Spleen (tissue), 11 donors: ENCODE measurements around the gene CEP112. TPM values are rescaled to one million over a fixed set of nuclear protein-coding genes. Genes with fewer than 3 reads are reported as not detected.

Experiments
- DNase-seq: peaks from one replicate; pipeline ENCODE4 v3.0.0-alpha.2; 2020
- H3K27ac ChIP-seq, 8 donors: fragments of 200-600 bp; sonication (generic) in 7 of 8; 1 replicate in 4 of 8; 2 replicates in 4 of 8; pipeline versions ENCODE4 v1.5.0 to v1.8.0; 2016 to 2021; ENCODE audit warnings: inconsistent platforms in 4 of 8, mild to moderate bottlenecking in 4 of 8, moderate library complexity in 1 of 8
- H3K27me3 ChIP-seq, 7 donors: fragments of 200-600 bp; sonication (generic) in 6 of 7; replicated peaks in 1 of 7; 1 replicate in 4 of 7; 2 replicates in 3 of 7; pipeline versions ENCODE4 v1.5.0 to v1.8.0; 2016 to 2021; ENCODE audit warnings: inconsistent platforms in 3 of 7, mild to moderate bottlenecking in 1 of 7
- H3K36me3 ChIP-seq, 6 donors: fragments of 200-600 bp; sonication (generic) in 5 of 6; 1 replicate in 4 of 6; 2 replicates in 2 of 6; pipeline versions ENCODE4 v1.5.0 to v1.8.0; 2016 to 2021; ENCODE audit warnings: inconsistent platforms in 2 of 6
- H3K4me1 ChIP-seq, 6 donors: fragments of 200-600 bp; sonication (generic) in 5 of 6; 1 replicate in 3 of 6; 2 replicates in 3 of 6; pipeline versions ENCODE4 v1.5.0 to v1.8.0; 2016 to 2021; ENCODE audit warnings: inconsistent platforms in 3 of 6
- H3K4me3 ChIP-seq, 8 donors: fragments of 200-600 bp; sonication (generic) in 7 of 8; 1 replicate in 4 of 8; 2 replicates in 4 of 8; pipeline versions ENCODE4 v1.5.0 to v1.8.0; 2016 to 2021; ENCODE audit warnings: inconsistent platforms in 4 of 8, mild to moderate bottlenecking in 4 of 8, moderate library complexity in 2 of 8
- H3K9me3 ChIP-seq, 8 donors: fragments of 200-600 bp; sonication (generic) in 7 of 8; 1 replicate in 4 of 8; 2 replicates in 4 of 8; pipeline versions ENCODE4 v1.5.0 to v1.8.0; 2016 to 2021; ENCODE audit warnings: inconsistent platforms in 4 of 8
- CTCF ChIP-seq, 11 experiments: fragments of 200-600 bp in 7 of 11; fragments of 450-650 bp in 4 of 11; sonication (generic) in 4 of 11; IDR thresholded peaks in 8 of 11; conservative IDR thresholded peaks in 3 of 11; 1 replicate in 7 of 11; 2 replicates in 4 of 11; pipeline versions ENCODE4 v1.4.0 to v1.8.0; 2016 to 2021; ENCODE audit warnings: antibody characterized with exemption in 11 of 11, inconsistent platforms in 4 of 11, mild to moderate bottlenecking in 1 of 11
- POLR2A ChIP-seq, 3 donors: fragments of 450-650 bp; IDR thresholded peaks; one replicate each; pipeline ENCODE4 v1.5.1; 2017; ENCODE audit warnings: antibody characterized with exemption in 3 of 3, mild to moderate bottlenecking in 1 of 3
- POLR2AphosphoS5 ChIP-seq, 3 donors: sonication (generic); formaldehyde crosslinking; IDR thresholded peaks; one replicate each; pipeline ENCODE4 v1.5.1; 2017; ENCODE audit warnings: antibody characterized with exemption in 3 of 3
- WGBS, 5 donors: extraction: QIAGEN DNeasy Blood & Tissue Kit in 3 of 5; methylation state at CpG; one replicate each; pipeline versions ENCODE4 v1.1.5 to v1.1.7; 2013 to 2018; 5-methylcytosine and 5-hydroxymethylcytosine counted together
- intact Hi-C: fragments of 100-400 bp; cut with DNase I; formaldehyde crosslinking; loops from one replicate; pipeline ENCODE4 v1.15.0; 2023; ENCODE audit warnings: low total_unique reads
- polyA plus RNA-seq, 3 donors: library from polyadenylated mRNA; stranded (reverse); fragments of 200-250 nt; gene quantifications; one replicate each; pipeline ENCODE4 v1.2.1, GENCODE V29; 2013
- total RNA-seq, 7 donors: library from RNA; depleted of rRNA in 3 of 7; stranded (reverse); fragments of >200 nt in 3 of 7; fragmentation: NEBNext Ultra II Directional in 4 of 7; extraction: Animal tissue kit (Norgen Biotek cat#: 25700) in 4 of 7; gene quantifications; one replicate each; pipeline versions ENCODE4 v1.1.0 to v1.2.1, GENCODE V29; 2016 to 2021
- donor health status: healthy with polysubstance abuse.
- donor health status: DM: no; HTN: no; CAD: no; lungs with moderate emphysema.
- donor health status: DM: no; HTN: no; CAD: no.
- donor health status: Bipolar disorder and iron deficiency.
- donor health status: healthy.
- donor health status: DM: no; HTN: no; CAD: no.
- donor health status: DM: yes; HTN: yes; CAD: no.

Gene CEP112
- total and polyA plus RNA-seq, 10 donors: 3.1 to 31.0 (median 16.8) TPM

GRCh38 chr17:65864394-65864793 lies 327.5 kb downstream of the CEP112 start:
- DNase-seq: no peak
- Histone ChIP-seq H3K4me1 (no peaks in the 10 kb centered on the region), H3K9me3 (peaks cover 0 to 8% (median 0%) of the 10 kb centered on the region in 8 donors), H3K36me3 (no peaks in the 10 kb centered on the region), H3K27ac (no peak overlapping the region), H3K4me3 (no peak overlapping the region), H3K27me3 (no peaks in the 10 kb centered on the region)
- 91 to 94% (median 92%) methylated on average over 8 of the region's 8 CpGs for WGBS, 5 donors
- TF ChIP-seq POLR2A (IDR thresholded peaks at IDR 0.05) (no peak), CTCF (IDR thresholded peaks at IDR 0.05 in 8 of 11, conservative IDR thresholded peaks at IDR 0.05 in 3 of 11) (no peak), POLR2AphosphoS5 (IDR thresholded peaks at IDR 0.05) (no peak)
- intact Hi-C loops: no loop called here

GRCh38 chr17:65857718-65858117 lies 334.2 kb downstream of the CEP112 start:
- intact Hi-C loops: no loop called here
- 90 to 97% (median 93%) methylated on average over 2 of the region's 2 CpGs for WGBS, 5 donors
- Histone ChIP-seq H3K9me3 (no peaks in the 10 kb centered on the region), H3K4me1 (no peaks in the 10 kb centered on the region), H3K27ac (no peak overlapping the region), H3K36me3 (no peaks in the 10 kb centered on the region), H3K27me3 (no peaks in the 10 kb centered on the region), H3K4me3 (no peak overlapping the region)
- DNase-seq: no peak
- TF ChIP-seq CTCF (IDR thresholded peaks at IDR 0.05 in 8 of 11, conservative IDR thresholded peaks at IDR 0.05 in 3 of 11): no peak
- no peak for TF ChIP-seq POLR2A (IDR thresholded peaks at IDR 0.05)
- TF ChIP-seq POLR2AphosphoS5 (IDR thresholded peaks at IDR 0.05): no peak

GRCh38 chr17:65856865-65857264 lies 335.1 kb downstream of the CEP112 start:
- DNase-seq: no peak
- 93 to 97% (median 95%) methylated on average over 2 of the region's 2 CpGs for WGBS, 5 donors
- Histone ChIP-seq H3K9me3 (no peaks in the 10 kb centered on the region), H3K4me1 (no peaks in the 10 kb centered on the region), H3K36me3 (no peaks in the 10 kb centered on the region), H3K4me3 (no peak overlapping the region), H3K27ac (no peak overlapping the region), H3K27me3 (no peaks in the 10 kb centered on the region)
- TF ChIP-seq POLR2AphosphoS5 (IDR thresholded peaks at IDR 0.05): no peak
- TF ChIP-seq POLR2A (IDR thresholded peaks at IDR 0.05): no peak
- TF ChIP-seq CTCF (IDR thresholded peaks at IDR 0.05 in 8 of 11, conservative IDR thresholded peaks at IDR 0.05 in 3 of 11): no peak
- intact Hi-C loops: no loop called here

GRCh38 chr17:65855675-65856074 lies 336.3 kb downstream of the CEP112 start:
- no peak for TF ChIP-seq POLR2AphosphoS5 (IDR thresholded peaks at IDR 0.05)
- TF ChIP-seq CTCF (IDR thresholded peaks at IDR 0.05 in 8 of 11, conservative IDR thresholded peaks at IDR 0.05 in 3 of 11): no peak
- TF ChIP-seq POLR2A (IDR thresholded peaks at IDR 0.05): no peak
- H3K4me1 ChIP-seq: no peaks in the 10 kb centered on the region
- H3K4me3 ChIP-seq: no peak overlapping the region
- 87 to 98% (median 92%) methylated on average over 4 of the region's 4 CpGs for WGBS, 5 donors
- H3K27ac ChIP-seq: no peak overlapping the region
- H3K27me3 ChIP-seq: no peaks in the 10 kb centered on the region
- DNase-seq: no peak
- H3K9me3 ChIP-seq: no peaks in the 10 kb centered on the region
- intact Hi-C loops: no loop called here
- no peaks in the 10 kb centered on the region for H3K36me3 ChIP-seq
